Measurements from ENCODE around the gene PTMA.

GRCh38 chr2:231717281-231718171 lies 9.2 kb downstream of the PTMA start:
- no peak for TF ChIP-seq SMC3 (IDR thresholded peaks at IDR 0.05; ENCODE audit: low read depth, low read length)
- TF ChIP-seq RCOR1 (IDR thresholded peaks at IDR 0.05; ENCODE audit: insufficient replicate concordance, low read length): no peak
- TF ChIP-seq RAD21 (IDR thresholded peaks at IDR 0.05; ENCODE audit: low read length): no peak
- no peak for TF ChIP-seq POLR2A (IDR thresholded peaks at IDR 0.05; ENCODE audit: low read depth, low read length)
- TF ChIP-seq CTCF (conservative IDR thresholded peaks at IDR 0.05; ENCODE audit: low read depth, low read length): no peak
- peak; percentile 91 for TF ChIP-seq USF2 (IDR thresholded peaks at IDR 0.05; ENCODE audit: low read depth, low read length)
- TF ChIP-seq CEBPB (IDR thresholded peaks at IDR 0.05; ENCODE audit: low read depth, low read length): no peak

Measured in IMR-90 (cell line).